IMR-90 (cell line): Measurements from ENCODE around the gene SV2C. TPM values are rescaled to one million over a fixed set of nuclear protein-coding genes. Genes with fewer than 3 reads are reported as not detected.

Experiments used
- ATAC-seq: fragments of 200-7000 bp; cut with Tn5 transposase; 2 replicates; pipeline ENCODE4 v1.9.1; 2020; ENCODE audit warnings: low read depth, mild to moderate bottlenecking, moderate library complexity
- BruUV-seq: library from RNA; stranded (reverse); fragments of 400-500 nt; replicated peaks from 2 replicates; lab custom pipeline; 2021; lab: Mats Ljungman, UMichigan
- CTCF ChIA-PET: fragments of 300-600 bp; formaldehyde crosslinking; extraction: SDS; loops from one replicate; lab custom pipeline; 2021; ENCODE audit warnings: antibody characterized with exemption; lab: Yijun Ruan, JAX
- POLR2A ChIA-PET: fragments of 300-600 bp; sonication (Branson Sonifier 250); formaldehyde crosslinking; loops from one replicate; lab custom pipeline; 2022; ENCODE audit warnings: antibody characterized with exemption; ENCODE audit not compliant: unreplicated experiment; lab: Charles Lee
- DNase-seq: peaks from one replicate; pipeline ENCODE4 v3.0.0; 2013
- H2AFZ ChIP-seq: replicated peaks from 2 replicates; pipeline ENCODE3; 2013; ENCODE audit warnings: low read length, mild to moderate bottlenecking; ENCODE audit not compliant: poor library complexity
- H2AK5ac ChIP-seq: 2 replicates; pipeline ENCODE4 v1.6.1; 2013; ENCODE audit warnings: low read depth, low read length, inconsistent platforms
- H2AK9ac ChIP-seq: replicated peaks from 2 replicates; pipeline ENCODE3; 2013; ENCODE audit warnings: mild to moderate bottlenecking, low read depth, low read length, moderate library complexity; ENCODE audit not compliant: poor library complexity
- H2BK120ac ChIP-seq: 2 replicates; pipeline ENCODE4 v1.6.1; 2013; ENCODE audit warnings: low read depth, low read length, inconsistent platforms
- H2BK15ac ChIP-seq: 3 replicates; pipeline ENCODE4 v1.6.1; 2013; ENCODE audit warnings: low read depth, low read length, inconsistent platforms
- H2BK20ac ChIP-seq: 2 replicates; pipeline ENCODE4 v1.6.1; 2013; ENCODE audit warnings: low read depth, mild to moderate bottlenecking, inconsistent platforms, low read length, moderate library complexity
- H2BK5ac ChIP-seq: 2 replicates; pipeline ENCODE4 v1.6.1; 2013; ENCODE audit warnings: mild to moderate bottlenecking, low read depth, low read length, inconsistent platforms; ENCODE audit not compliant: poor library complexity, severe bottlenecking
- H3K14ac ChIP-seq: replicated peaks from 2 replicates; pipeline ENCODE4 v1.6.1; 2013; ENCODE audit warnings: low read depth, low read length, inconsistent platforms
- H3K18ac ChIP-seq: 2 replicates; pipeline ENCODE4 v1.6.1; 2013; ENCODE audit warnings: low read depth, low read length, control low read depth
- H3K23ac ChIP-seq: 2 replicates; pipeline ENCODE4 v1.6.1; 2013; ENCODE audit warnings: low read depth, low read length, inconsistent platforms
- H3K27ac ChIP-seq: 2 replicates; pipeline ENCODE4 v1.5.1; 2013; ENCODE audit warnings: mild to moderate bottlenecking, control low read depth, low read length; ENCODE audit not compliant: insufficient read depth
- H3K27me3 ChIP-seq: 2 replicates; pipeline ENCODE4 v1.6.1; 2013; ENCODE audit warnings: low read length; ENCODE audit not compliant: control insufficient read depth, insufficient read depth
- H3K36me3 ChIP-seq: 2 replicates; pipeline ENCODE4 v1.6.1; 2013; ENCODE audit warnings: low read length, mixed read lengths; ENCODE audit not compliant: control insufficient read depth, insufficient read depth
- H3K4ac ChIP-seq: 2 replicates; pipeline ENCODE4 v1.6.1; 2013; ENCODE audit warnings: low read depth, low read length, inconsistent platforms
- H3K4me1 ChIP-seq: 2 replicates; pipeline ENCODE4 v1.6.1; 2013; ENCODE audit warnings: low read length, mixed read lengths; ENCODE audit not compliant: control insufficient read depth, insufficient read depth
- H3K4me2 ChIP-seq: 2 replicates; pipeline ENCODE4 v1.6.1; 2013; ENCODE audit warnings: low read depth, mild to moderate bottlenecking, control low read depth, low read length, moderate library complexity
- H3K4me3 ChIP-seq: 2 replicates; pipeline ENCODE4 v1.5.1; 2013; ENCODE audit warnings: low read depth, mild to moderate bottlenecking, control low read depth, low read length, moderate library complexity; ENCODE audit not compliant: insufficient read depth
- H3K56ac ChIP-seq: 2 replicates; pipeline ENCODE4 v1.6.1; 2013; ENCODE audit warnings: low read length, inconsistent platforms; ENCODE audit not compliant: insufficient read depth; ENCODE audit errors: extremely low read depth
- H3K79me1 ChIP-seq, 2 experiments: 2 replicates each; pipeline ENCODE4 v1.6.1; 2013; ENCODE audit warnings: low read length in 2 of 2, inconsistent platforms in 1 of 2, low read depth in 1 of 2
- H3K9ac ChIP-seq: 2 replicates; pipeline ENCODE4 v1.6.1; 2013; ENCODE audit warnings: low read depth, low read length, control low read depth
- H3K9me1 ChIP-seq: 2 replicates; pipeline ENCODE4 v1.6.1; 2013; ENCODE audit warnings: low read length, inconsistent platforms; ENCODE audit not compliant: insufficient read depth
- H3K9me3 ChIP-seq: 2 replicates; pipeline ENCODE4 v1.6.1; 2013; ENCODE audit warnings: low read length; ENCODE audit not compliant: control insufficient read depth, insufficient read depth
- H4K20me1 ChIP-seq: 2 replicates; pipeline ENCODE4 v1.6.1; 2013; ENCODE audit warnings: low read length, inconsistent platforms; ENCODE audit not compliant: insufficient read depth
- H4K5ac ChIP-seq: 2 replicates; pipeline ENCODE4 v1.6.1; 2013; ENCODE audit warnings: mild to moderate bottlenecking, low read depth, low read length, control low read depth
- H4K8ac ChIP-seq, 2 experiments: 2 replicates each; pipeline ENCODE4 v1.6.1; 2013; ENCODE audit warnings: low read depth in 2 of 2, low read length in 2 of 2, control low read depth in 1 of 2, inconsistent platforms in 1 of 2
- H4K91ac ChIP-seq: 2 replicates; pipeline ENCODE4 v1.6.1; 2013; ENCODE audit warnings: low read depth, low read length, inconsistent platforms; ENCODE audit not compliant: insufficient read depth
- CHD1 ChIP-seq: IDR thresholded peaks from 2 replicates; pipeline ENCODE4 v1.6.1; 2012; ENCODE audit warnings: low read depth, low read length, improper control_type of control experiment
- POLR2A ChIP-seq: IDR thresholded peaks from 2 replicates; pipeline ENCODE4 v1.6.1; 2012; ENCODE audit warnings: mild to moderate bottlenecking, low read depth, low read length
- RFX5 ChIP-seq: IDR thresholded peaks from 2 replicates; pipeline ENCODE4 v1.8.0; 2012; ENCODE audit warnings: low read depth, mild to moderate bottlenecking, low read length, moderate library complexity
- WGBS, 2 experiments: methylation state at CpG; one replicate each; pipeline versions ENCODE4 v1.1.5 to v1.1.7; 2013; ENCODE audit warnings: missing lambda C conversion rate in 2 of 2; ENCODE audit not compliant: insufficient read length in 1 of 2; ENCODE audit errors: extremely low coverage in 2 of 2; 5-methylcytosine and 5-hydroxymethylcytosine counted together
- dilution Hi-C: fragments of 300-500 bp; cut with HindIII; formaldehyde crosslinking; loops from one replicate; pipeline ENCODE4 v1.14.3; 2018; ENCODE audit warnings: low sequenced_read_pairs; ENCODE audit not compliant: unreplicated experiment
- in situ Hi-C: fragments of 300-500 bp; cut with MboI; formaldehyde crosslinking; loops from 3 replicates; pipeline ENCODE4 v1.14.3; 2019; ENCODE audit warnings: low sequenced_read_pairs, inconsistent platforms, mixed read lengths
- intact Hi-C: fragments of 100-400 bp; cut with micrococcal nuclease; formaldehyde crosslinking; loops from 2 replicates; pipeline ENCODE4 v1.10.0; 2022
- polyA plus RNA-seq, 3 experiments: library from polyadenylated mRNA; depleted of rRNA; stranded (reverse); fragments of >200 nt; gene quantifications; 2 replicates each; pipeline ENCODE4 v1.2.3, GENCODE V29; 2012; ENCODE audit warnings: low replicate concordance in 1 of 3
- total RNA-seq: library from RNA; depleted of rRNA; stranded (reverse); fragments of >200 nt; gene quantifications from 2 replicates; pipeline ENCODE4 v1.2.3, GENCODE V29; 2012
- TF ChIP-seq, protein P1 (sequence below): fragments of 150-350 bp; IDR thresholded peaks from 2 replicates; pipeline ENCODE4 v1.6.1; 2016; ENCODE audit warnings: low read depth, mild to moderate bottlenecking, low read length, moderate library complexity, borderline replicate concordance

SV2C gene
- total and polyA plus RNA-seq, 2 of the 4 experiments (the other 2 are of a cell fraction): not detected

DNA sequence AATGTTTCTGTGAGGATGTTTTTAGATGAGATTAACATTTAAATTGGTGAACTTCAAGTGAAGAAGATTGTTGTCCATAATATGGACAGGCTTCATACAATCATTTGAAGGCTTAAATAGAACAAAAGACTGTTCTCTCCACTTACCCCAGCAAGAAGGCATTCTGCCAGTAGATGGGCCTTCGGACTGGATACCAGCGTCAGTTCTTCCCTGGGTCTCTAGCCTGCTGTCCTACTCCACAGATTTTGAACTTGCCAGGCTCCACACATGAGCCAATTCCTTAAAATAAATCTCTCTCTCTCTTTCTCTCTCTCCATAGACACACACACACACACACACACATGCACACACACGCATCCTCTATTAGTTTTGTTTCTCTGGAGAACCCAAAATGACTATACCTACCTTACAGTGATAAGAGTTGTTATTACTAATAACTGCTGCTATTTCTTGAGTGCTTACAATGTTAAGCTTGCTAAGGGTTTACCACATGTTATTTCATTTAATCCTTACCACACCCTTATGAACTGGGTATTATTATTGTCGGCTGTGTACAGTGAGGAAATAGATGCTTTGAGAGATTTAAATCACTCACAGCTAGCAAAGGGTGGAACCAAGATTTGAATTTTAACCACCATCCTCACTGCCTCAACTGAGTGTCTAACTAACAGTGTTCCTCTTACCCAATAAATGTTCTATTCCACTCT, 300.1 kb downstream of the SV2C start:
- intact Hi-C loops (no loop called here), dilution Hi-C loops (no loop called here), in situ Hi-C loops (no loop called here)
- Histone ChIP-seq H3K4me2 (no peak overlapping the region), H2AK9ac (no peak overlapping the region), H3K56ac (no peak overlapping the region), H2BK120ac (no peak overlapping the region), H3K79me1 (no peaks in the 10 kb centered on the region), H3K4ac (no peak overlapping the region), H2BK5ac (no peak overlapping the region), H4K8ac (no peak overlapping the region), H4K91ac (no peak overlapping the region), H4K20me1 (no peaks in the 10 kb centered on the region), H3K14ac (no peak overlapping the region), H3K9ac (no peak overlapping the region), H3K4me1 (no peaks in the 10 kb centered on the region), H3K27me3 (peaks cover 5% of the 10 kb centered on the region), H3K27ac (no peak overlapping the region), H2BK15ac (no peak overlapping the region), H2AFZ (no peak overlapping the region), H3K4me3 (no peak overlapping the region), H3K23ac (no peak overlapping the region), H3K36me3 (no peaks in the 10 kb centered on the region), H3K18ac (no peak overlapping the region), H3K9me3 (no peaks in the 10 kb centered on the region), H3K9me1 (no peaks in the 10 kb centered on the region), H4K5ac (no peak overlapping the region), H2BK20ac (no peak overlapping the region), H2AK5ac (no peak overlapping the region)
- ChIA-PET POLR2A (no interaction called here), CTCF (no interaction called here)
- no CpG with 5 or more reads among the region's 4 CpGs for WGBS, 2 experiments
- BruUV-seq: no TSS peak
- TF ChIP-seq RFX5 (no peak), CHD1 (no peak), POLR2A (no peak)
- TF ChIP-seq, protein P1, sequence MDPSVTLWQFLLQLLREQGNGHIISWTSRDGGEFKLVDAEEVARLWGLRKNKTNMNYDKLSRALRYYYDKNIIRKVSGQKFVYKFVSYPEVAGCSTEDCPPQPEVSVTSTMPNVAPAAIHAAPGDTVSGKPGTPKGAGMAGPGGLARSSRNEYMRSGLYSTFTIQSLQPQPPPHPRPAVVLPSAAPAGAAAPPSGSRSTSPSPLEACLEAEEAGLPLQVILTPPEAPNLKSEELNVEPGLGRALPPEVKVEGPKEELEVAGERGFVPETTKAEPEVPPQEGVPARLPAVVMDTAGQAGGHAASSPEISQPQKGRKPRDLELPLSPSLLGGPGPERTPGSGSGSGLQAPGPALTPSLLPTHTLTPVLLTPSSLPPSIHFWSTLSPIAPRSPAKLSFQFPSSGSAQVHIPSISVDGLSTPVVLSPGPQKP: no peak
- DNase-seq (no peak), ATAC-seq (no peak)
